HPDE6-E6E7 (cell line): Measurements from ENCODE around the gene BTBD2.

Experiments used
- DNase-seq: peaks from one replicate; pipeline ENCODE4 v3.0.0; 2011; ENCODE audit warnings: missing footprints; ENCODE audit errors: extremely low spot score

Gene BTBD2

DNA sequence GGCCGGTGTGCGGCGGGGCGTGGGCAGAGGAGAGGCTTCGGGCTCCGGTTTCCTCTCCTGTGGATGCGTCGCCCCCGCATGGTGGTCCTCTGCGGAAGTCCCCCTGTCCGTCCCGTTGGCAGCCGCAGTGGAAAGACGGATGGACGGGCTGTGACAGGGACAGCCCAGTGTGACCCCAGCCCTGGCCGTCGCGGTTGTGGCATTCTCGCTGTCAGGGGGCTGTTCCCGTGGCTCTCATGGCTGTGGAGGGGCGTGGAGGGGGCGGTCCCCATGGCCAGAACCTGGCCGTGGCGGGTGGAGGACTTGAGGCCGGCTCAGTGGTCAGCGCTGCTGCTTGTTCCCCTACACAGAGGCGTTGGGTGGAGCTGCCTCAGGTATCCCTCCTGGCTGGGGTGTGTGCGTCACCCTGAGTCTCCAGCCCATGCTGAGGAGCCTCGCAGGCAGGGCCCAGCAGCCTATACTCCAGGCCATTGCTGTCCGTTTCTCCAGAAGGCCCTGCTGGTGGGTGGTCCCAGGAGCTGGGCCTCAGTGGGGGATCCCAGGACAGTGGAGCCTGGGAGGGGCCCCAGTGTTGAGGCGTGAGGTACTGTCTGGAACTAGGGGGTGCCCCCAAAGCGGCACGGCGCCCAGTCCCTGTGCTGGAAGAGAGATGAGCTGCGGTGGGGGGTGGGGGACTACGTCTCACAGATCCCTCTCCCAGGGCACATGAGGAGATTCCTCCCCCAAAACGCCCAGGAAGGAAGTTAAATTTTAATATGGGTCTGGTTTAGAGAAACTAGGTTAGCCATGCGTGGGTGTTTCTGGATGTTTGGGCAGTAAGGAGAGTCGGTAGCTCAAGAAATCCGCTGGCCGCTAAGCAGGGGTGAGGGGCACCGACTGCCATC is 54.3 kb downstream of the BTBD2 start:
- no peak for DNase-seq

DNA sequence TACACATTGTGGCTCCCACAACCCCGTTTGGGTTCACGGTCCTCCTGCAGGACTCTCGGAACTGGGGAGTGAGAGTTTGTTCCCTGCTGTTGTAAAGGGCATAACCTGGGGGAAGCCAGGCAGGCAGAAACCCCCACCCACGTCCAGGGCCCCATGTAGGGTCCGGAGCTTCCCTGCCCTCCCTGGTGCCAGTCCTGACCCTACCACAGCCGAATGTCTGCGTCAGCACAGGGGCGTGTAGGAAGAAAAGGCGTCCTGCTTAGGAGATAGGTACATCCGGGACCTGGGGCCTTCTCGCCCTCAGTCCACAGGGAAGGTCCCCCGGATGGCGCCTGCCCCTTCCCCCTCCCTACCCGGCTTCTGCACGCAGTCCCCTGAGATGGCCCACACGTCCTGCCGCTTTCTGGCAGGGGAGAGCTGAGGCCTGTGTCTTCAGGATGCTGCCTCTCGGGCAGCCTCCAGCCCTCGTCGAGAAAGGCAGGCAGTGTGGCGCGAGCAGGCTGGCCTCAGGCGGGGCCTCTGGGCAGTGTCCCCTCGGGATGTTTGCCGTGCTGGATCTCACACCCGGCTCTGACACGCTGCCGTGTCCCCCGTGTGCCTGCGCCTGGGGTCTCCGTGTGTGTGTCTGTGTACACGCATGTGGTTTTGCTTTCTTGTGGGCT is 55.5 kb downstream of the BTBD2 start:
- DNase-seq = no peak

DNA sequence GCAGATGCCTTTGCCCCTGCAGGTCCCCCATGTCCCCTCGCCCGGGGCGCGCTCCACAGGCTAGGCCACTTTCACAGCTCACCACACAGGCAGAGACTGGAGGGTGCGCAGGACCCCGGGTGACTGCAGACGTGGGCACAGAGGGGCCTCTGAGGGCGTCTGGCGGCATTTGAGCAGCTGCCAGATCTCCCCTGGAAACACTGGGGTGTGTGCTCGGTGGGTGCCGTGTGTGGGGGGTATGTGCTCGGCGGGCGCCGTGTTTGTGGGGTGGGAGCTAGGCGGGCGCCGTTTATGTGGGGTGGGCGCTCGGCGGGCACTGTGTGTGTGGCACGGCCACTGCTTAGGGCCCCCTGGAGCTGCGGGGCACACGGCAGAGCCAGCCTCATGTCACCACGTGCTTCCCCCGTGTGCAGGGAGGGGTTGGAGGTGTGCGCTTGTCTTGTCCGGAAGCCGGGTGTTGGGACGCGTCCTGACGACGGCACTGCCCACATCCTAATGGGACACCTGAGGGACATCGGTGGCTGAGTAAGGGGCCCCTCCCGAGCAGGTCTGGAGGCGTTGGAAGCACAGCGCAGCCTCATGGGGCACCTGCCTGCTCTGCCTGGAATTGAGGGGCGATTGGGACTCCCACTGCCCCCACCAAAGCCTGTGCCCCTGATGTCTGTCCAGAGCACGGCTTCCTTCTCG is 57.8 kb downstream of the BTBD2 start:
- DNase-seq = no peak

DNA sequence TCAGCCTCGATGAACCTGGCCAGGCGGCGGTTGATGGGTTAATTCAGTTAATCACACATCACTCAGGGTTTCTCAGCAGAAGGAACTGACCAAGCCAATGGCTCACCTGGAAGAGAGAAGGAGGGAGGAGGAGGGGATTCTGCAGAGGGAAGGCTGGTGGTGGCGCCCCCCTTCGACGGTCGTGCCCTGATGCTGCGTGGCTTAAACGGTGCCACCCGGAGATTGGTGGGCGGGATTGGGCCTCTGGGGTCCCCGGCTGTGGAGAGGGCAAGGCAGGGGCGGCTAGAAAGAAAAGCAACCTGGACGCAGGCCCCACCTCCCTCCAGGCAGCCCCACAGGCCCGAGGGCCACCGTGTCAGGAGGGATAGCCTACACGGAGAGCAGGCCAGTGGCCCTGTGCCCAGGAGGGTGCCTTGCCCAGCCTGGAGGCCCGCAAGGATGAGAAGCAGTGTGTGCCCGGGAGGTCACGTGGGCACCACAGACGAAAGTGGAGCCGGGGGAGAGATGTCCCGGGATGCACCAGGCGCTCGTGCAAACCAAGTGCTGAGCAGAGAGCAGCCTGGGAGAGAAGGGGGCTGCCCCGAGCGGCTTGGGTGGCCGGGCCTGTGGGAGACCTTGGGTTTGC is 58.5 kb downstream of the BTBD2 start:
- DNase-seq = no peak

DNA sequence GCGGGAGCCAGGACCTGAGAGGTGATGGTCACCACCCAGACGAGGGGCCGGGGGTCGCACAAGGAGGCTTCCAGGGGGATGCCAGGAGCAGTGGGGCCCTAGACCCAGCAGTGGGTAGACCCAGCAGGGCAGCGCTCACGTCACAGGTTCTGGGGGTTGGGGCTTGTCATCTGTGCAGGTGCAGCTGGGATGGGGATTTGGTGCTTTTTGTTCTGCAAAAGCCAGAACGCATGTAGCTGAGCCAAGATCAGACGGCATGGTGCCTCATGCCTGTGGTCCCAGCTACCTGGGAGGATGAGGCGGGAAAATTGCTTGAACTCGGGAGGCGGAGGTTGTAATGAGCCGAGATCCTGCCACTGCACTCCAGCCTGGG is 59.4 kb downstream of the BTBD2 start:
- no peak for DNase-seq

DNA sequence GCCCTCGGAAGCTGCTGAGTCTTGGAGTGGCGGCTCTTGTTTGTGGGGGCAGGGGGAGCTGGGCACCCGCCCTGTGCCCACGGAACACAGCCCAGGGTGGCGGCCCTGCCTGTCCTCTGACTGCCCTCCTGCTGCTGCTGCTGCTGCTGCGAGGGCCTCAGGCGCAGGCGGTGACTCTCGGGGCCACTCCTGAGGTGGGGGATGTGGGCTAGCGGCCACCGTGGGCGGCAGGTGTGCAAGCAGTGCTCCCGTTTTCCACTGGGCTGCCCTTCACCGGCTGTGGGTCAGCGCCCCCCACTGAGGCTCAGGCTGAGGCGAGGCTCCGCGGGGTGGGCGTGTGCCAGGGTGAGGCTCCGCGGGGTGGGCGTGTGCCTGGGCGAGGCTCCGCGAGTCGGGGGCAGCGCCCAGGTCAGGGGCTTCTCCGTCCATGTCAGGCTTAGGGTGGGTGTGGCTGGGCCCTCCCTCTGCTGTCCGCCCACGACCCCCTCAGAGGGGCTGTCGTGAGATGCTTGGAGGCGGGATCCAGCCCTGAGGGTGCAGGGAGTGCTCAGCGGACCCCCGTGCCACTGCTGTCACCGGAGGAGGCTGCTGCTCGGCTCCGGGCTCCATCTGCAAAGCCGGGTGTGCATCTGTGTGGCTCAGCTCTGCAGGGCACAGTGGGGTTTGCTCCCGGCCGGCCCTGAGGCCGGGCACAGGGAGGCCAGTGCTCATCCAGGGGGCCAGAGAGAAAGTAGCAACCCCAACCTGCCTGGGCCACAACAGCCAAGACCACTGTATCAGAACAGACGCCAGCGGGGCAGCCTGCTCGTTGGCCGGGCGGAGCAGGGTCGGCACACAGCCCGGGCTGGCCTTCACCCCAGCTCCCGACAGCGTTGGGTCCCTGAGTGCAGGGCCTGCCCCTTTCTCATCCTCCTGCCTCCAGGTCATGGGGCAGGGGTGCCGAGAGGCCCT is 60.1 kb downstream of the BTBD2 start:
- no peak for DNase-seq

DNA sequence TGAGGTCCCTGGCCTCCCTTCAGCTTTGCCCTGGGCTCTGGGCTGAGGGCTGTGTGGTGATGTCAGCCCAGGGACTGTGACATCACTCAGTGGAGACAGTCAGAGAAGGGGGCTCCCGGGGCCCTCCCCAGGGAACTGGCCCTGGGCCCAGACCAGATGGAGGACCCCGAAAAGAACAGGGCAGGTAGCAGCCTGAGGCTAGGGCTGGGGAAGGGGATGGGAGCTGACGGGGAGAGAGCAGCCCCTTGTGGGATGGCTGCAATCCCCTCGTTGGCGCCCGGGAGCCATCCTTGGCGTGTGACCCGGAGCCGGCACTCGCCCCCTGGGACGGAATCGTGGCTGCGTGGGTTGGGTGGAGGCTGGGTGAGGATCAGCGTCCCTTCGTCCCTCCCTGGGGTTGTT is 61.0 kb downstream of the BTBD2 start:
- DNase-seq = no peak

DNA sequence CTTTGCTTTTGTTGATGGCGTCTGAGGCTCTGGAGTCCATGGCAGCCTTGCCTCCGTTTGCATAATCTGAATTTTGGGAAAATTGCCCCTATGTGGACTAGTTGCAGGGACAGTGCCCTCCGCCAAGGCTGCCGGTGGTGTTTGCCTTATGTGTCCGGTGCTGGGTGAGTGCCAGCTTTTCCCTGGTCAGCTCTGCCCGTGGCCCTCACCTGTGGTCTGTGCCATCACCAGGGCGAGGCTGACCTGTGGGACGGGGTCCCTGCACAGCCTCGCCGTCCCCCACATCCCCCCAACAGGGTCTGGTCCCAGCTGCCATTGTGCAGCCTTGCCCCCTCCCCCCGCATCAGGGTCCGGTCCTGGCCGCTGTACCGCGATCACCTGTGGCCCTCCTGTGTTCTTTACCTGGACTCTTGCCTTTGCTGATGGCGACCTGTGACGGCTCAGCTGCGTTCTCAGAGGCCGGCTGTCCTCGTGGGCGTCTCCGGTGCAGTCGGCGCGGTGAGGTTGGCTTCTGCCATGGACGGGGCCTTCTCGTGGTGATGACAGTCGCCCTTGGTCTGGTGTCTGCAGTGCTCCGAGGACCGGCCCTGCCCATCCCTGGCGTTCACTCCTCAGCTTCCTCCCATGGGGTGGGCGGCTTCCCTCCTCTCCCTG is 61.9 kb downstream of the BTBD2 start:
- no peak for DNase-seq

DNA sequence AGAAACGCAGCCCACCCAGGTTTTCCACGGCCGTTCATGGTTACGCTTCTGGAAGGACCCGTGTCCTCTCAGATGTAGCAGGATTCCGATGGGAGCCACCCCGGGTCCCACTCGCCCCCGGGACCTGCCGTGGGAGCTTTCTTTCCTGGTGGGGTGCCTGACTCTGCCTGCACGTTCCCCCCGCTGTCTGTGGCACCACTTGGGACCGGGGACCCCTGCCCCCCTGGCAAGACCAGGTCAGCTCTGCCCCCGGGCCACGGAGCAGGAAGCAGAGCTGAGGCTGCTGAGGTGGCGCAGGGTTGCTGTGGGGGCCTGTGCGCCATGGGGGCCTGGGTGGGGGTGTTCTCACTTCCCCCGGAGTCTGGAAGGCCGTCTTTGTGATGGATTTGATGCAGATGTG is 62.5 kb downstream of the BTBD2 start:
- DNase-seq = no peak

DNA sequence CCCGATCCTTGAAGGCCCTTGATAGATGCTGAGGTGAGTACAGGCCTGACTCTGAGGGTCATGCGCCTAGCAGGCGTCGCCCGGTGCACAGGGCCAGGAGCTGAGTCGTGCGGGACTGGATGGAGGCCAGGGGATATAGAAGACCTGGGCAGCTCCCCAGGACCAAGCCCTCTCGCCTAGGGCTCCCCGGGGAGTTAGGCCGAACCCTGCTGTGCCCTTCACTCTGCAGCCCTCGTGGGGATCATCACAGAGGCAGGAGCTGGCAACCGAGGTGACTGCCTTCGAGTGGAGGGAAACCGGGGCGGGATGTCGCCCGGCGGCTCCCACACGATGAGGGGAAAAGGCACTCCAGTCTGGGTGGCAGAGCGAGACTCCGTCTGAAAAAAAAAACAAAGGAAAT is 62.9 kb downstream of the BTBD2 start:
- no peak for DNase-seq

DNA sequence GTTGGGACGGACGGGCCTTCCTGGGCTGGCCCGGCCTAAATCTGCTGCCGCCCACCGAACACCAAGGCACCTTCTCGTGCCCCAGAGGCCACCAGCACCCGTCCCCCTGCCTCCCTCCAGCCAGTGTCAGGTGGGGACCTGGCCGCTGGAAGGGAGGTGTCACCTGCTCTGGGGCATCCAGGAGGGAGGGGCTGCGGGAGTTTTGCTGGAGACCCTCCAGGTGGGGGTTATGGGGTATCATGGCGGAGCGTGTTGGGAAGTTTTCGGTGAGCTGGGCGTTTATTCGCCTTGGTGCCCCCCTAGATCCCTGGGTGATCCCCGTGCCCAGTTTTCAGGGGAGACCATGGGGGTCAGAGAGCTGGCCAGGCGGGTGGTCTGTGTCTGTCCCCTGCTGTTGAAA is 64.9 kb downstream of the BTBD2 start:
- no peak for DNase-seq

DNA sequence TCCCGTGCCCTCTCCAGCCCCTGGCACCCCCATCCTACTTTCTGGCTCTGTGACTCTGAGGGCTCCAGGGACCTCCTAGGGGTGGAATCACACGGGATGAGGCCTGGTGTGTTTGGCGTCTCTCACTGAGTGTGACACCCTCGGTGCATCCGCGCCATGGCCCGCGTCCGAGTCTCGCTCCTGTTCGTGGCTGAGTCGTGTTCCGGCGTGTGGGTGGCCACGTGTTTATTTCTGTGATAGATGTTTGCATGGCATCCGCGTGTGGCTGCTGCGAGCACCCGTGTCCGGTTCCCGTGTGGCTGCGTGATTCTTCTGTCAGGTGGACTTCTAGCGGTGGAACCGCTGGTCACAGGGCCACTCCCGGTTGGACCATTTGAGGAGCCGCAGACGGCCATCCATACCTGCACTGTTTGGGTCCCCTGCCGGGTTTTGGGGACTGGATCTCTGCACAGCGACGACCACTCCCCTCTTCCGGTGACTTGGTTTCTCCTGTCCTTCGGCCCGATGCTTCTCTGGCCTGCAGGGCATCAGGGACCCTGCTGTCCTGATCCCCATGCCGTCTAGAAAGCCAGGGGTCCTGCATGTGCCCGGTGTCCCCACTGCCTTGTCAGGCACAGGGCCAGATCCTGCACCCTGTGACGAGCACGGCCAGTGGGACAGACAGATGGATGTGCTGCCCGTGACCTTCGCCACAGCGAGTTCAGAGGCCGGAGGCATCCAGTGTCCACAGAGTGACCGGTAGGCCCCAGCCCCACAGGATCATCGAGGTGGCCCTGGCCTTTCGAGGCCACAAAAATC is 66.0 kb downstream of the BTBD2 start:
- DNase-seq = no peak

DNA sequence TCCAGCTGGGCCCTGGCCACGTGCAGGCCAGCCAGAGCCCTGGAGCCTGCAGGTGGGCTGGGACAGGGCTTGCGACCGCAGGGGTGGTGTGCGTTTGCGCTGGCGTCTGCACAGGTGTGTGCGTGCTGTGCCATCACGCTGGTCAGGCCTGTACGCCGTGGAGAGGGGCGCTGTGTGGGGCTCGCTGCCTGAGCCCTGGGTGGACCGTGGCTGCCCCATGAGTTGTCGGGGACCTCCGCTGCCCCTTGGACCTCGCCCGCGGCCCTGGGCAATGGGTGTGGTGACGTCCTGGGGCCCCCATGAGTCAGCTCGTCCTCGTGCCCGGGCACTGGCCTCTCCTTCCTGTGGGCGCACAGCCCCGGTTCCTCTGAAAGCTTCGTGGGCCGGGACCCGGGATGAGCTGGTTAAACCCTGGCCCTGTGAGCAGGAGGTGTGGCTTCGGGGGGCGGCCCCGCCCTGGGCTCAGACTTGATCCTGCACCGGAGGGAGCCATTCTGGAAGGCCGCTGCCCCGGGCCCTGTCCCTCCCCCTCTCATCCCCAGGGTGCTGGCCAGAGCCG is 67.8 kb downstream of the BTBD2 start:
- DNase-seq = no peak

DNA sequence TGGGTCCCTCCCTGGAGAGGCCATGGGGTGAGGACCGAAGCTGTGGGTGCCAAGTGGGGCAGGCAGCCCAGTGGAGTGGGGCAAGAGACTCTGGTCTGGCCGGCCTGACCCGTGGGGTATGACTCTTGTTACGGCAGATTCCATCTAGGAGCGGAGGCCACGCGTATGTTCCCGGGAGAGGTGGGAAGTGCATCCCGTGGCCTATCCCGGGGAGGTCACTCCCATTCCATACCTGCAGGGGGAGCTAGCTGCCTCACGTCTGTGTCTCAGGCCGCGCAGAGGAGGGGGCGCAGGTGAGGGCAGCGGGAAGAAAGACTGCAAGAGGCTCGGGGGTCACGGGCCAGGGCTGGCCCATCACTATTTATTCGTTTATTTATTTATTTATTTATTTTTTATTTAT is 69.6 kb downstream of the BTBD2 start:
- no peak for DNase-seq

DNA sequence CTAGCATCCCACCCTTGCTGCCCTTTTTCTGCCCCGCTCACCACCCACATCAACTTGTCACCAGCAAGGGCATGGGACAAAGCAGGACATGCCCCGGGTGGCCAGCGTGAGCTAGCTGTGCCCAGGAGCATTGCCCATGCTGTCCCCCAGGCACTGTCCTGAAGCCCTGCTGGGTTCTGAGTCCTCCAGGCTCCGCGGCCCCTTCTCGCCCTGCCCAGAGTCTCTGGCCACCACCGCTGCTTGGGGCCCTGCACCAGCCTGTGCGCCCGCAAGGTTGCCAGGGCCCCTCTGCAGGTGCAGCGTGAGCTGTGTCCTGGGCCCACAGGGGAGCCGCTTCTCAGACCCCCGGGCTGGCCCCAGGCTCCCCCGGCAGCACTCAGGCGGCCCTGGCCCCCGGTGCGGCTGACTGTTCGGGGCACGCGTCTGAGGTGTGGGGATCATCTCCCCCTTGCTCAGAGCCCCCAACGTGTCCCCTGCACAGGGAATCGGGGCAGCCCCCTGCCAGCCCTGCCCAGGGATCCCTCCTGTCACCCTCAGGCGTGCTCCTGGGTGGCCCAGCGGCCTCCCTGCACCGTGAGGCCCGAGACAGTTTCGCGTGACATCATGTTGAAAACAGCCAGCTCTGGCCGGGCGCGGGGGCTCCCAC is 70.5 kb downstream of the BTBD2 start:
- DNase-seq = no peak

DNA sequence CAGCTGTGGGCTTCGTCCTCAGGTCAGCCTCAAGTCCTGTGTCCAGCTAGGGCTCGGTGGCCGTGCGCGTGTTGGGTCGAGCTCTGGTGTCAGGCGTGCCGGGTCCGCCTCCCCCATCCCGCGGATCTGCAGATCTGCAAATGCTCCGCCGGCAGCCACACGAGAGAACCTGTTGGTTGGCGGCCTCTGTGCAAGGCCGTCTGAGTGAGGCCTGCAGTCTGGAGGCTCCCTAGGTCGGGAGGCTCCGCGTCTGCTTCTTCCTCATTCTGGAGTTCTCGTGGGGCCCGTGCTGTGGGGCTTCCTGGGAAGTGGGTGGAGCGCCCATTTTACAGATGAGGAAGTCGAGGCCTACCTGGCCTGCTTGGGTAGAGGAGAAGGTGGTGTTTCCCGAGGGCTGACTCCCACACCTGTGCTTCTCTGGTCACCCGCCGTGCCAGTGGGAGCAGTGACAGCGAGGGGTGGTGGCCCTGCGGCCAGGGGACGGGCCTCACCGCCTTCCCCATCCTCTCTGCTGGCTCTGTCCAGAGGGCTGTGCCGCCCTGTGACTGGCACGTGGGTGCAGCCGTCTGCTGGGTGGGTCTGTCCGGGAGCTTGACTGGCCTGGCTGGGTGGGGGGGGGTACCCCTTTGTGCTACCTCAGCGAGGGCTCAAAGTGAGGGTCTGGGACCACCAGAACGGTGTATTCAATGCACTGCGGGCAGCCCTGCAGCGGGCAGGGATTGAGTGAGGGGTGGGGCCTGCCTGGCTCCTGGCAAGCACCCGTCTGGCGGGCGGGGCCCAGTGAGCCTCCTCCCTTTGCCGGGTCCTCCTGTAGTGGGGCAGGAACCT is 71.2 kb downstream of the BTBD2 start:
- no peak for DNase-seq

DNA sequence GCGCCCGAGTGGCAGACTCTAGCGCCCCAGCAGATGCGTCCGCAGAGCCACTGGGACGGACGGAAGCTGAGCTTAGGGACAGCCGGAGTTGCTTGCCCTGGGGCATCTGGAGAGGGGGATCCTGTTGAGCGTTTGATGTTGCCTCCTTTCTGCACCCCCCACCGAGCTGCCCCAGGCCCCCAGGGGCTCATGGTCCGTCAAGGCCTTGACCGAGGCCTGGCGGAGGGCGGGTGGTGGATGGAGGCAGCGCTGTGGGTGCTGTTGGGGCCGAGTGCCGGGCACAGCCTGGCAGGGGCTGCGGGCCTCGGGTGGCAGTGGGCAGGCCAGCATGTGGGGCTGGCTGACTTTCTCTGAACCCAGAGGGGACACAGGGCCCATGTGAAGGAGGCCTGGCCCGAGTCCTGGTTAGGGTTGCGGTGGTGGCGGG is 71.8 kb downstream of the BTBD2 start:
- no peak for DNase-seq

DNA sequence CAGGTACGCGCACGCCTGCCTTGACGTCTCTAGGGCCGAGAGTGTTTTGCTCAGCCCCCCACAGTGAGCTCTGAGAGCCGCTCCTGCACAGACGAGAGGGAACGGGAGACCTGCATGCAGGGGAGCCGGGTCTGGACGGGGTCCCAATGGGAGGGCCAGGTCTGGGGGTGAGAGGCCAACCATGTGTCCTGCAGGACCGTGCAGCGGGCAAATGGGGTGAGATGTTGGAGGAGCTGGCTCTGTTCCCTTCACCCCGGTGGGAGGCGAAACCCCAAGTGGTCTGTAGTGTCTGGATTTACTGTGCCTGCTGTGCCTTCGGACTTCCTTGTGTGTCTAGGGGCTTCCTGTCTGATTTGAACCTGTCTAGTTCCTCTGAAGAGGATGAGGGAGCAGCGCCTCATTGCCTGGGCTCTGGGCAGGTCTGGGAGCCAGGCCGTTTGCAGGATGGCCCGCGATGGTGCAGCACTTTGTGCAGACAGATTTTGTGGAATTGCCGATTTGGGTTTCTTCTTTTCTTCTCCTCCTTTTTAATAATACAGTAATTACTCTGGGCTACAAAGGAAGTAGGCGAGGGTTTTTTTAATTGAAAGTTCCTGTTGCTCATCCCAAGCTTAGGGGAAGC is 72.5 kb downstream of the BTBD2 start:
- DNase-seq = no peak
